H1 (cell line): ENCODE results near the gene PCDHB15. TPM values are rescaled to one million over a fixed set of nuclear protein-coding genes. Genes with fewer than 3 reads are reported as not detected.

Experiments used
- polyA plus RNA-seq, 7 experiments: library from polyadenylated mRNA; depleted of rRNA in 3 of 7; stranded (reverse) in 5 of 7; unstranded in 2 of 7; fragments of >200 nt in 5 of 7; fragments of 200-250 nt in 2 of 7; gene quantifications; 1 replicate in 5 of 7; 2 replicates in 1 of 7; 4 replicates in 1 of 7; pipeline versions ENCODE4 v1.2.1 to v1.2.3, GENCODE V29; 2011 to 2013; ENCODE audit warnings: missing spikeins in 2 of 7, mixed read lengths in 2 of 7
- total RNA-seq: library from RNA; stranded (reverse); fragmentation: NEBNext Ultra II Directional; extraction: Animal tissue kit (Norgen Biotek cat#: 25700); gene quantifications from 2 replicates; pipeline ENCODE4 v1.2.1, GENCODE V29; 2021
- TF ChIP-seq, protein P1 (sequence below): IDR thresholded peaks from 2 replicates; pipeline ENCODE4 v1.6.1; 2012; ENCODE audit warnings: low read length, inconsistent platforms
- TF ChIP-seq, protein P2 (sequence below), 3 experiments: IDR thresholded peaks; 1 replicate in 2 of 3; 2 replicates in 1 of 3; pipeline versions ENCODE4 v1.5.1 to v1.6.1; 2011; ENCODE audit warnings: low read length in 3 of 3, mild to moderate bottlenecking in 3 of 3, inconsistent platforms in 2 of 3, low read depth in 1 of 3, moderate library complexity in 1 of 3; ENCODE audit not compliant: insufficient read depth in 1 of 3; ENCODE audit errors: control extremely low read depth in 1 of 3
- TF ChIP-seq, protein P3 (sequence below): IDR thresholded peaks from 2 replicates; pipeline ENCODE4 v1.6.1; 2011; ENCODE audit warnings: low read depth, mild to moderate bottlenecking, low read length; ENCODE audit not compliant: insufficient read depth

The PCDHB15 gene
- total and polyA plus RNA-seq, 2 of the 8 experiments (the other 6 are each of a cell fraction or from before 2014, with no cell fraction given) = 2.8 to 4.0 TPM

DNA sequence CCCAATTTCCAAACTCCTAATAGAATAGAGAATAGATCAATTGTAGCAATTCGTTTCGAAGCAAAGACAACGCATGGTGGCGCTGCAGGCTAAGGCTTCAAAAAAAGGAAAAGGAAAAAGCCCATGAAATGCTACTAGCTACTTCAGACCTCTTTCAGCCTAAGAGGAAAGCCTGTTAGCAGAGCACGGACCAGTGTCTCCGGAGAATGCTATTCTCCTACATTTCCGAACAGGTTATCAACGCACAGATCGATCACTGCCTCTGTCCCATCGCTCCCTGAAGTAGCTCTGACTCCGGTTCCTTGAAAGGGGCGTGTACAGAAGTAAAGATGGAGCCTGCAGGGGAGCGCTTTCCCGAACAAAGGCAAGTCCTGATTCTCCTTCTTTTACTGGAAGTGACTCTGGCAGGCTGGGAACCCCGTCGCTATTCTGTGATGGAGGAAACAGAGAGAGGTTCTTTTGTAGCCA is at the start of gene PCDHB15 (continued):
- TF ChIP-seq, protein P1, sequence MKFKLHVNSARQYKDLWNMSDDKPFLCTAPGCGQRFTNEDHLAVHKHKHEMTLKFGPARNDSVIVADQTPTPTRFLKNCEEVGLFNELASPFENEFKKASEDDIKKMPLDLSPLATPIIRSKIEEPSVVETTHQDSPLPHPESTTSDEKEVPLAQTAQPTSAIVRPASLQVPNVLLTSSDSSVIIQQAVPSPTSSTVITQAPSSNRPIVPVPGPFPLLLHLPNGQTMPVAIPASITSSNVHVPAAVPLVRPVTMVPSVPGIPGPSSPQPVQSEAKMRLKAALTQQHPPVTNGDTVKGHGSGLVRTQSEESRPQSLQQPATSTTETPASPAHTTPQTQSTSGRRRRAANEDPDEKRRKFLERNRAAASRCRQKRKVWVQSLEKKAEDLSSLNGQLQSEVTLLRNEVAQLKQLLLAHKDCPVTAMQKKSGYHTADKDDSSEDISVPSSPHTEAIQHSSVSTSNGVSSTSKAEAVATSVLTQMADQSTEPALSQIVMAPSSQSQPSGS = peak; percentile 64; the same call in 1 of the 2 replicates
- TF ChIP-seq, protein P2, sequence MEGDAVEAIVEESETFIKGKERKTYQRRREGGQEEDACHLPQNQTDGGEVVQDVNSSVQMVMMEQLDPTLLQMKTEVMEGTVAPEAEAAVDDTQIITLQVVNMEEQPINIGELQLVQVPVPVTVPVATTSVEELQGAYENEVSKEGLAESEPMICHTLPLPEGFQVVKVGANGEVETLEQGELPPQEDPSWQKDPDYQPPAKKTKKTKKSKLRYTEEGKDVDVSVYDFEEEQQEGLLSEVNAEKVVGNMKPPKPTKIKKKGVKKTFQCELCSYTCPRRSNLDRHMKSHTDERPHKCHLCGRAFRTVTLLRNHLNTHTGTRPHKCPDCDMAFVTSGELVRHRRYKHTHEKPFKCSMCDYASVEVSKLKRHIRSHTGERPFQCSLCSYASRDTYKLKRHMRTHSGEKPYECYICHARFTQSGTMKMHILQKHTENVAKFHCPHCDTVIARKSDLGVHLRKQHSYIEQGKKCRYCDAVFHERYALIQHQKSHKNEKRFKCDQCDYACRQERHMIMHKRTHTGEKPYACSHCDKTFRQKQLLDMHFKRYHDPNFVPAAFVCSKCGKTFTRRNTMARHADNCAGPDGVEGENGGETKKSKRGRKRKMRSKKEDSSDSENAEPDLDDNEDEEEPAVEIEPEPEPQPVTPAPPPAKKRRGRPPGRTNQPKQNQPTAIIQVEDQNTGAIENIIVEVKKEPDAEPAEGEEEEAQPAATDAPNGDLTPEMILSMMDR (IDR thresholded peaks at IDR 0.05; ENCODE audit: control extremely low read depth in 1 of 3, insufficient read depth in 1 of 3, low read depth in 1 of 3, low read length in 3 of 3) = peak in 2 of 3 experiments; percentile 61 to 64; a peak in 3 of 4 replicates
- TF ChIP-seq, protein P3, sequence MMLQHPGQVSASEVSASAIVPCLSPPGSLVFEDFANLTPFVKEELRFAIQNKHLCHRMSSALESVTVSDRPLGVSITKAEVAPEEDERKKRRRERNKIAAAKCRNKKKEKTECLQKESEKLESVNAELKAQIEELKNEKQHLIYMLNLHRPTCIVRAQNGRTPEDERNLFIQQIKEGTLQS = no peak
